Suprapubic skin (tissue), 3 donors: ENCODE measurements around the gene ARHGEF11.

Experiments used
- POLR2A ChIP-seq, 2 donors: fragments of 450-650 bp; IDR thresholded peaks; one replicate each; pipeline ENCODE4 v1.6.1; 2017; ENCODE audit warnings: antibody characterized with exemption in 2 of 2, mild to moderate bottlenecking in 2 of 2, moderate library complexity in 2 of 2
- TF ChIP-seq, protein P1 (sequence below), 2 donors: fragments of 200-600 bp in 1 of 2; fragments of 450-650 bp in 1 of 2; sonication (generic) in 1 of 2; IDR thresholded peaks; one replicate each; pipeline ENCODE4 v1.5.1; 2016 to 2019; ENCODE audit warnings: antibody characterized with exemption in 2 of 2, mild to moderate bottlenecking in 1 of 2, moderate library complexity in 1 of 2

DNA sequence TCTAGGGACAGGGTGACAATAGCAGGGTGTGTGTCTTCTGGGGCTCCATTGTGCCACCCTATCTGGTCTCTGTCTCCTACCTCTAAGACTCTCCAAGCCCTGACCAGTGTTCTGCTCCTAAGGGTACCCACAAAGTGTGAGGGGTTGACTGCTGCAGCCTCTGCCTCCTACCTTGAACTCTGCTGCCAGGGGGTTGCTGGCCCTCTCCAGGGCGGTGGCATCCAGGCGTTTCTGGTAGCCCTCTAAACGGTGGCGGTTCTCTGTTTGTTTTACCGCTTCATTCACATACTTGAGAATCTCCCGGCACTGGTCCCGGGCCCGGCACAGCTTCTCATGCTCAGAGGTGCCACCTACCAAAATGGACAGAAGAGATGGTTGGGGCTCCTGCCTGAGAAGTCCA lies 100.7 kb downstream of the ARHGEF11 start:
- TF ChIP-seq POLR2A (IDR thresholded peaks at IDR 0.05), result no peak
- TF ChIP-seq, protein P1, sequence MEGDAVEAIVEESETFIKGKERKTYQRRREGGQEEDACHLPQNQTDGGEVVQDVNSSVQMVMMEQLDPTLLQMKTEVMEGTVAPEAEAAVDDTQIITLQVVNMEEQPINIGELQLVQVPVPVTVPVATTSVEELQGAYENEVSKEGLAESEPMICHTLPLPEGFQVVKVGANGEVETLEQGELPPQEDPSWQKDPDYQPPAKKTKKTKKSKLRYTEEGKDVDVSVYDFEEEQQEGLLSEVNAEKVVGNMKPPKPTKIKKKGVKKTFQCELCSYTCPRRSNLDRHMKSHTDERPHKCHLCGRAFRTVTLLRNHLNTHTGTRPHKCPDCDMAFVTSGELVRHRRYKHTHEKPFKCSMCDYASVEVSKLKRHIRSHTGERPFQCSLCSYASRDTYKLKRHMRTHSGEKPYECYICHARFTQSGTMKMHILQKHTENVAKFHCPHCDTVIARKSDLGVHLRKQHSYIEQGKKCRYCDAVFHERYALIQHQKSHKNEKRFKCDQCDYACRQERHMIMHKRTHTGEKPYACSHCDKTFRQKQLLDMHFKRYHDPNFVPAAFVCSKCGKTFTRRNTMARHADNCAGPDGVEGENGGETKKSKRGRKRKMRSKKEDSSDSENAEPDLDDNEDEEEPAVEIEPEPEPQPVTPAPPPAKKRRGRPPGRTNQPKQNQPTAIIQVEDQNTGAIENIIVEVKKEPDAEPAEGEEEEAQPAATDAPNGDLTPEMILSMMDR (IDR thresholded peaks at IDR 0.05), result no peak
